Right atrium auricular region (tissue), 2 donors: Measurements from ENCODE around the gene GPR25. TPM values are rescaled to one million over a fixed set of nuclear protein-coding genes. Genes with fewer than 3 reads are reported as not detected.

ENCODE experiments used
- DNase-seq: peaks from one replicate; pipeline ENCODE4 v3.0.0-alpha.2; 2019; ENCODE audit warnings: low spot score
- H3K27ac ChIP-seq, 2 donors: fragments of 200-600 bp; sonication (generic); 1 replicate in 1 of 2; 2 replicates in 1 of 2; pipeline ENCODE4 v1.5.1; 2016 to 2019
- H3K27me3 ChIP-seq, 2 donors: fragments of 200-600 bp; sonication (generic); one replicate each; pipeline versions ENCODE4 v1.5.1 to v1.6.0; 2017 to 2019
- H3K36me3 ChIP-seq: fragments of 200-600 bp; sonication (generic); one replicate; pipeline ENCODE4 v1.5.1; 2016
- H3K4me1 ChIP-seq, 2 donors: fragments of 200-600 bp; sonication (generic); one replicate each; pipeline versions ENCODE4 v1.5.1 to v1.6.0; 2017 to 2019
- H3K4me3 ChIP-seq, 2 donors: fragments of 200-600 bp; sonication (generic); 1 replicate in 1 of 2; 2 replicates in 1 of 2; pipeline ENCODE4 v1.5.1; 2017 to 2019; ENCODE audit warnings: mild to moderate bottlenecking in 1 of 2, moderate library complexity in 1 of 2
- H3K9me3 ChIP-seq, 2 donors: fragments of 200-600 bp; sonication (generic); one replicate each; pipeline ENCODE4 v1.5.1; 2019
- CTCF ChIP-seq, 2 donors: fragments of 200-600 bp; sonication (generic); IDR thresholded peaks; one replicate each; pipeline ENCODE4 v1.5.1; 2019; ENCODE audit warnings: antibody characterized with exemption in 2 of 2
- total RNA-seq, 2 donors: library from RNA; depleted of rRNA; stranded (reverse); fragments of >200 nt; gene quantifications; one replicate each; pipeline ENCODE4 v1.1.0, GENCODE V29; 2016

Gene GPR25
- total RNA-seq, 2 donors from 2014 or later, result not detected

GRCh38 chr1:200838676-200839445 is 33.9 kb upstream of the GPR25 start:
- H3K27me3 ChIP-seq, result no peaks in the 10 kb centered on the region
- no peak overlapping the region for H3K4me3 ChIP-seq
- no peak for DNase-seq
- H3K9me3 ChIP-seq, result peaks cover 0 to 7% of the 10 kb centered on the region in 2 donors
- H3K4me1 ChIP-seq, result no peaks in the 10 kb centered on the region
- H3K27ac ChIP-seq, result no peak overlapping the region
- TF ChIP-seq CTCF (IDR thresholded peaks at IDR 0.05), result no peak
- H3K36me3 ChIP-seq, result peaks cover 11% of the 10 kb centered on the region

GRCh38 chr1:200845360-200845759 is 27.4 kb upstream of the GPR25 start:
- H3K9me3 ChIP-seq, result no peaks in the 10 kb centered on the region
- no peaks in the 10 kb centered on the region for H3K4me1 ChIP-seq
- no peak overlapping the region for H3K4me3 ChIP-seq
- DNase-seq, result no peak
- H3K27me3 ChIP-seq, result no peaks in the 10 kb centered on the region
- no peak overlapping the region for H3K27ac ChIP-seq
- no peak for TF ChIP-seq CTCF (IDR thresholded peaks at IDR 0.05)
- peaks cover 46% of the 10 kb centered on the region for H3K36me3 ChIP-seq

GRCh38 chr1:200846398-200846797 is 26.4 kb upstream of the GPR25 start:
- Histone ChIP-seq H3K4me3 (no peak overlapping the region), H3K27me3 (no peaks in the 10 kb centered on the region), H3K27ac (no peak overlapping the region), H3K4me1 (no peaks in the 10 kb centered on the region), H3K36me3 (peaks cover 46% of the 10 kb centered on the region), H3K9me3 (no peaks in the 10 kb centered on the region)
- TF ChIP-seq CTCF (IDR thresholded peaks at IDR 0.05), result no peak
- no peak for DNase-seq

- Histone ChIP-seq H3K4me1 (no peaks in the 10 kb centered on the region), H3K36me3 (peaks cover 50% of the 10 kb centered on the region), H3K4me3 (no peak overlapping the region), H3K27me3 (no peaks in the 10 kb centered on the region), H3K27ac (no peak overlapping the region), H3K9me3 (no peaks in the 10 kb centered on the region)
- no peak for DNase-seq
- no peak for TF ChIP-seq CTCF (IDR thresholded peaks at IDR 0.05)
These were observed 23.4 kb upstream of the GPR25 start for GRCh38 chr1:200849430-200849829.

GRCh38 chr1:200850554-200850953 is 22.2 kb upstream of the GPR25 start:
- peaks cover 50% of the 10 kb centered on the region for H3K36me3 ChIP-seq
- no peak for DNase-seq

More at GRCh38 chr1:200850554-200850953, 22.2 kb upstream of the GPR25 start:
- H3K27ac ChIP-seq, result no peak overlapping the region
- H3K9me3 ChIP-seq, result no peaks in the 10 kb centered on the region
- no peaks in the 10 kb centered on the region for H3K4me1 ChIP-seq
- TF ChIP-seq CTCF (IDR thresholded peaks at IDR 0.05), result no peak
- no peaks in the 10 kb centered on the region for H3K27me3 ChIP-seq
- H3K4me3 ChIP-seq, result no peak overlapping the region
